HCT116 (cell line): ENCODE measurements around the gene B4GALNT3. TPM values are rescaled to one million over a fixed set of nuclear protein-coding genes. Genes with fewer than 3 reads are reported as not detected.

Source experiments
- ATAC-seq: fragments of 200-7000 bp; cut with Tn5 transposase; 2 replicates; pipeline ENCODE4 v1.9.1; 2020; ENCODE audit warnings: mild to moderate bottlenecking, moderate library complexity
- BruUV-seq: library from RNA; stranded (reverse); fragments of 400-500 nt; replicated peaks from 2 replicates; lab custom pipeline; 2021; lab: Mats Ljungman, UMichigan
- CTCF ChIA-PET: fragments of 300-600 bp; sonication (Branson Sonifier 250); formaldehyde crosslinking; loops from one replicate; lab custom pipeline; 2021; ENCODE audit warnings: antibody characterized with exemption; lab: Charles Lee
- POLR2A ChIA-PET: fragments of 300-600, 350-600 bp; sonication (Branson Sonifier 250); formaldehyde crosslinking; loops from one replicate; lab custom pipeline; 2021; ENCODE audit warnings: antibody characterized with exemption; lab: Charles Lee
- RAD21 ChIA-PET, 2 experiments: fragments of 300-600 bp; sonication (Branson Sonifier 250); formaldehyde crosslinking; loops; one replicate each; lab custom pipeline; 2023; ENCODE audit warnings: low total read pairs in 2 of 2; ENCODE audit not compliant: uncharacterized antibody in 2 of 2, unreplicated experiment in 2 of 2, low non-redundant PET in 1 of 2; lab: Charles Lee
- DNase-seq: peaks from one replicate; pipeline ENCODE4 v3.0.0-alpha.2; 2010; ENCODE audit warnings: low read depth, low spot score
- H2AFZ ChIP-seq: fragments of 200-600 bp; shearing (Covaris generic), sonication (generic); 2 replicates; pipeline ENCODE4 v1.6.1; 2017; ENCODE audit warnings: low read depth, mixed run types, mixed read lengths, antibody characterized with exemption, low read length; ENCODE audit not compliant: poor library complexity, severe bottlenecking
- H3K27ac ChIP-seq: 2 replicates; pipeline ENCODE4 v1.5.1; 2012; ENCODE audit warnings: low read depth, low read length
- H3K27me3 ChIP-seq: fragments of 200-600 bp; sonication (generic); 2 replicates; pipeline ENCODE4 v1.6.1; 2016; ENCODE audit warnings: mixed run types, low read length, mixed read lengths; ENCODE audit not compliant: insufficient read depth
- H3K36me3 ChIP-seq, 2 experiments: fragments of 200-500 bp in 1 of 2; fragments of 200-600 bp in 1 of 2; sonication (Bioruptor generic) in 1 of 2; sonication (generic) in 1 of 2; 2 replicates each; pipeline versions ENCODE4 v1.5.1 to v1.6.1; 2014 to 2016; ENCODE audit warnings: low read length in 2 of 2, inconsistent platforms in 1 of 2, mixed read lengths in 1 of 2, mixed run types in 1 of 2; ENCODE audit not compliant: insufficient read depth in 2 of 2, control insufficient read depth in 1 of 2
- H3K4me1 ChIP-seq, 2 experiments: fragments of 200-600 bp in 1 of 2; sonication (generic) in 1 of 2; 2 replicates each; pipeline versions ENCODE4 v1.5.1 to v1.6.1; 2012 to 2017; ENCODE audit warnings: low read length in 2 of 2, inconsistent platforms in 1 of 2, mild to moderate bottlenecking in 1 of 2, mixed read lengths in 1 of 2, mixed run types in 1 of 2, moderate library complexity in 1 of 2; ENCODE audit not compliant: insufficient read depth in 2 of 2, control insufficient read depth in 1 of 2
- H3K4me2 ChIP-seq: fragments of 200-600 bp; sonication (generic); 2 replicates; pipeline ENCODE4 v1.6.1; 2017; ENCODE audit warnings: mixed run types, low read length, mixed read lengths
- H3K4me3 ChIP-seq, 2 experiments: fragments of 200-600 bp in 1 of 2; sonication (generic) in 1 of 2; replicated peaks in 1 of 2; 2 replicates each; pipeline ENCODE4 v1.5.1; 2011 to 2016; ENCODE audit warnings: low read length in 2 of 2, control low read depth in 1 of 2, low read depth in 1 of 2, mild to moderate bottlenecking in 1 of 2, mixed read lengths in 1 of 2, mixed run types in 1 of 2
- H3K79me2 ChIP-seq: fragments of 200-600 bp; sonication (generic); 2 replicates; pipeline ENCODE4 v1.6.1; 2017; ENCODE audit warnings: mild to moderate bottlenecking, mixed run types, low read length, moderate library complexity, mixed read lengths; ENCODE audit not compliant: insufficient read depth
- H3K9ac ChIP-seq: fragments of 200-600 bp; sonication (generic); 2 replicates; pipeline ENCODE4 v1.6.1; 2016; ENCODE audit warnings: low read length, mixed read lengths
- H3K9me2 ChIP-seq: fragments of 200-600 bp; sonication (generic), shearing (Covaris generic); 2 replicates; pipeline ENCODE4 v1.6.1; 2017; ENCODE audit warnings: mixed run types, mild to moderate bottlenecking, moderate library complexity; ENCODE audit not compliant: insufficient read depth
- H3K9me3 ChIP-seq, 2 experiments: fragments of 200-500 bp in 1 of 2; fragments of 200-600 bp in 1 of 2; sonication (Bioruptor generic) in 1 of 2; sonication (generic) in 1 of 2; 2 replicates each; pipeline ENCODE4 v1.6.1; 2014 to 2017; ENCODE audit warnings: low read length in 2 of 2, mixed read lengths in 2 of 2, inconsistent platforms in 1 of 2, low read depth in 1 of 2, mild to moderate bottlenecking in 1 of 2, mixed run types in 1 of 2, moderate library complexity in 1 of 2; ENCODE audit not compliant: control insufficient read depth in 1 of 2, insufficient read depth in 1 of 2
- H4K20me1 ChIP-seq: fragments of 200-600 bp; sonication (generic), shearing (Covaris generic); 2 replicates; pipeline ENCODE4 v1.6.1; 2017; ENCODE audit warnings: mixed run types, mild to moderate bottlenecking, moderate library complexity; ENCODE audit not compliant: insufficient read depth
- CBX3 ChIP-seq: IDR thresholded peaks from 2 replicates; pipeline ENCODE4 v1.6.1; 2012; ENCODE audit warnings: low read depth
- CEBPB ChIP-seq: IDR thresholded peaks from 2 replicates; pipeline ENCODE4 v1.6.1; 2012; ENCODE audit warnings: low read depth
- ELF1 ChIP-seq: IDR thresholded peaks from 2 replicates; pipeline ENCODE4 v1.6.1; 2012; ENCODE audit warnings: low read depth, borderline replicate concordance
- EZH2 ChIP-seq: fragments of 200-600 bp; sonication (generic); IDR thresholded peaks from 2 replicates; pipeline ENCODE4 v1.6.1; 2017; ENCODE audit warnings: antibody characterized with exemption, mixed run types
- EZH2phosphoT487 ChIP-seq: fragments of 200-600 bp; IDR thresholded peaks from 2 replicates; pipeline ENCODE4 v1.6.1; 2018; ENCODE audit warnings: antibody characterized with exemption, borderline replicate concordance
- MAX ChIP-seq: IDR thresholded peaks from 2 replicates; pipeline ENCODE4 v1.6.1; 2012
- POLR2AphosphoS5 ChIP-seq: IDR thresholded peaks from 2 replicates; pipeline ENCODE4 v1.6.1; 2011; ENCODE audit warnings: mild to moderate bottlenecking, low read depth, low read length, moderate library complexity
- RAD21 ChIP-seq: IDR thresholded peaks from 2 replicates; pipeline ENCODE4 v1.6.1; 2012; ENCODE audit warnings: low read depth, mild to moderate bottlenecking
- REST ChIP-seq: IDR thresholded peaks from 2 replicates; pipeline ENCODE4 v1.6.1; 2012; ENCODE audit warnings: low read depth
- SIN3A ChIP-seq: IDR thresholded peaks from 2 replicates; pipeline ENCODE4 v1.6.1; 2012; ENCODE audit warnings: low read depth
- SP1 ChIP-seq: IDR thresholded peaks from 2 replicates; pipeline ENCODE4 v1.6.1; 2012; ENCODE audit warnings: low read depth
- SRF ChIP-seq: IDR thresholded peaks from 2 replicates; pipeline ENCODE4 v1.6.1; 2012; ENCODE audit warnings: low read depth
- TCF7L2 ChIP-seq: IDR thresholded peaks from 2 replicates; pipeline ENCODE4 v1.7.0; 2011; ENCODE audit warnings: borderline replicate concordance, inconsistent platforms; ENCODE audit not compliant: insufficient read depth, insufficient read length; ENCODE audit errors: extremely low read depth
- YY1 ChIP-seq: IDR thresholded peaks from 2 replicates; pipeline ENCODE4 v1.6.1; 2011; ENCODE audit warnings: low read length, low read depth, moderate library complexity, mild to moderate bottlenecking; ENCODE audit not compliant: insufficient replicate concordance; ENCODE audit errors: extremely low read depth
- ZBTB33 ChIP-seq: IDR thresholded peaks from 2 replicates; pipeline ENCODE4 v1.6.1; 2011; ENCODE audit warnings: mild to moderate bottlenecking, low read length, moderate library complexity; ENCODE audit not compliant: insufficient replicate concordance; ENCODE audit errors: extremely low read depth
- ZFX ChIP-seq: fragments of 450-650 bp; IDR thresholded peaks from 2 replicates; pipeline ENCODE4 v1.6.1; 2017
- ZNF274 ChIP-seq: fragments of 200-500 bp; sonication (Bioruptor generic); IDR thresholded peaks from 2 replicates; pipeline ENCODE4 v1.6.1; 2014; ENCODE audit warnings: mild to moderate bottlenecking, low read depth, low read length, inconsistent platforms
- intact Hi-C: fragments of 100-400 bp; cut with micrococcal nuclease; formaldehyde crosslinking; loops from 2 replicates; pipeline ENCODE4 v1.10.0; 2022
- total RNA-seq: library from RNA; stranded (reverse); gene quantifications from one replicate; pipeline ENCODE4 v1.2.1, GENCODE V29; 2021; ENCODE audit not compliant: unreplicated experiment
- TF ChIP-seq, protein P1 (sequence below), 3 experiments: fragments of 200-600 bp in 1 of 3; sonication (generic) in 1 of 3; IDR thresholded peaks in 2 of 3; conservative IDR thresholded peaks in 1 of 3; 2 replicates each; pipeline ENCODE4 v1.5.1; 2012 to 2017; ENCODE audit warnings: low read depth in 2 of 3, low read length in 2 of 3, antibody characterized with exemption in 1 of 3, borderline replicate concordance in 1 of 3, control low read depth in 1 of 3, mild to moderate bottlenecking in 1 of 3, mixed read lengths in 1 of 3, mixed run types in 1 of 3, moderate library complexity in 1 of 3; ENCODE audit not compliant: insufficient read depth in 1 of 3
- TF ChIP-seq, protein P2 (sequence below): IDR thresholded peaks from 2 replicates; pipeline ENCODE4 v1.6.1; 2012

Gene B4GALNT3
- total RNA-seq, 1 experiment from 2014 or later: 18.2 TPM

DNA sequence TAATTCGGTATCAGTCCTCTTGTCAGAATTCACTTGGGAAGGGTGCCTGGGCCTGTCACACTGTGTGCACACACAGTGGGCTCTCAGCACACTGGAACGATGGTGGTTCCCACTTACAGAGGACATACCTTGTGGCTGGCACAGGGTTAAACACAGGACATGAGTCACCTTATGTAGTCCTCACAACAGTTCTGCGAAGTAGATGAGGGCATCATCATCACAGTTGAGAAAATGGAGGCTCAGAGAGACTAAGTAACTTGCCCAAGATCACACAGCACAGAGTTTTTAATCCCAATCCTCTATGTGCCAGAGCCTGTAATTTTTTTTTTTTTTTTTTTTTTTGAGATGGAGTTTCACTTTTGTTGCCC is 112.8 kb downstream of the B4GALNT3 start:
- TF ChIP-seq CEBPB (no peak), SP1 (no peak), EZH2 (no peak), YY1 (no peak), RAD21 (no peak), MAX (no peak), REST (no peak), ZBTB33 (no peak), SIN3A (no peak), ZNF274 (no peak), EZH2phosphoT487 (no peak), ELF1 (no peak), TCF7L2 (no peak), ZFX (no peak), POLR2AphosphoS5 (no peak), SRF (no peak), CBX3 (no peak)
- TF ChIP-seq, protein P1, sequence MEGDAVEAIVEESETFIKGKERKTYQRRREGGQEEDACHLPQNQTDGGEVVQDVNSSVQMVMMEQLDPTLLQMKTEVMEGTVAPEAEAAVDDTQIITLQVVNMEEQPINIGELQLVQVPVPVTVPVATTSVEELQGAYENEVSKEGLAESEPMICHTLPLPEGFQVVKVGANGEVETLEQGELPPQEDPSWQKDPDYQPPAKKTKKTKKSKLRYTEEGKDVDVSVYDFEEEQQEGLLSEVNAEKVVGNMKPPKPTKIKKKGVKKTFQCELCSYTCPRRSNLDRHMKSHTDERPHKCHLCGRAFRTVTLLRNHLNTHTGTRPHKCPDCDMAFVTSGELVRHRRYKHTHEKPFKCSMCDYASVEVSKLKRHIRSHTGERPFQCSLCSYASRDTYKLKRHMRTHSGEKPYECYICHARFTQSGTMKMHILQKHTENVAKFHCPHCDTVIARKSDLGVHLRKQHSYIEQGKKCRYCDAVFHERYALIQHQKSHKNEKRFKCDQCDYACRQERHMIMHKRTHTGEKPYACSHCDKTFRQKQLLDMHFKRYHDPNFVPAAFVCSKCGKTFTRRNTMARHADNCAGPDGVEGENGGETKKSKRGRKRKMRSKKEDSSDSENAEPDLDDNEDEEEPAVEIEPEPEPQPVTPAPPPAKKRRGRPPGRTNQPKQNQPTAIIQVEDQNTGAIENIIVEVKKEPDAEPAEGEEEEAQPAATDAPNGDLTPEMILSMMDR (IDR thresholded peaks at IDR 0.05 in 2 of 3, conservative IDR thresholded peaks at IDR 0.05 in 1 of 3; ENCODE audit: borderline replicate concordance in 1 of 3, insufficient read depth in 1 of 3, low read depth in 2 of 3, low read length in 2 of 3): no peak
- TF ChIP-seq, protein P2, sequence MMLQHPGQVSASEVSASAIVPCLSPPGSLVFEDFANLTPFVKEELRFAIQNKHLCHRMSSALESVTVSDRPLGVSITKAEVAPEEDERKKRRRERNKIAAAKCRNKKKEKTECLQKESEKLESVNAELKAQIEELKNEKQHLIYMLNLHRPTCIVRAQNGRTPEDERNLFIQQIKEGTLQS: no peak
- BruUV-seq: no TSS peak
- ATAC-seq (no peak), DNase-seq (peak; percentile 21)
- ChIA-PET CTCF (interaction anchor here (1.5 to 3.8 kb wide), 7 partner anchors 178 to 1011 kb away, joined by 5 to 41 read pairs (median 19); partner anchors contain the start of genes RAD52 and WNK1), RAD21 (no interaction called here), POLR2A (interaction anchor here (1.5 to 4.0 kb wide), 2 partner anchors 179 to 377 kb away, joined by 5 to 23 read pairs; partner anchors contain the start of genes RAD52 and WNK1)
- H4K20me1 ChIP-seq: no peaks in the 10 kb centered on the region
- H3K4me2 ChIP-seq: peak overlapping the region; percentile 100
- peak overlapping the region; percentile 92 for H3K9ac ChIP-seq
- peaks cover 33 to 72% of the 10 kb centered on the region in 2 experiments for H3K4me1 ChIP-seq
- peak overlapping the region; percentile 58 to 81 for H3K4me3 ChIP-seq
- H2AFZ ChIP-seq: no peak overlapping the region
- no peaks in the 10 kb centered on the region for H3K36me3 ChIP-seq
- intact Hi-C loops: loop anchor here (5.0 kb wide), 2 partner anchors 525 to 545 kb away; no protein-coding TSS in a partner anchor
- H3K79me2 ChIP-seq: no peaks in the 10 kb centered on the region
- H3K27me3 ChIP-seq: no peaks in the 10 kb centered on the region
- H3K9me2 ChIP-seq: no peaks in the 10 kb centered on the region
- no peaks in the 10 kb centered on the region for H3K9me3 ChIP-seq
- peak overlapping the region; percentile 93 for H3K27ac ChIP-seq
